SU-DHL-6 (cell line): ENCODE results near the gene CALHM3.

Experiments used
- H2AFZ ChIP-seq: fragments of 200-600 bp; sonication (generic); 2 replicates; pipeline ENCODE4 v1.6.1; 2014; ENCODE audit warnings: low read depth, mild to moderate bottlenecking, moderate library complexity, mixed read lengths, antibody characterized with exemption, low read length; ENCODE audit not compliant: severe bottlenecking
- H3F3A ChIP-seq: fragments of 200-600 bp; shearing (Covaris generic); 2 replicates; pipeline ENCODE4 v1.6.0; 2016; ENCODE audit warnings: antibody characterized with exemption, mild to moderate bottlenecking; ENCODE audit not compliant: insufficient read depth
- H3K27ac ChIP-seq: fragments of 200-600 bp; sonication (generic); 2 replicates; pipeline ENCODE4 v1.5.1; 2016; ENCODE audit warnings: low read depth, mild to moderate bottlenecking, low read length, moderate library complexity, mixed read lengths
- H3K27me3 ChIP-seq: fragments of 200-600 bp; sonication (generic), shearing (Covaris generic); 2 replicates; pipeline ENCODE4 v1.6.0; 2014; ENCODE audit warnings: mild to moderate bottlenecking, low read length
- H3K36me3 ChIP-seq: fragments of 200-600 bp; sonication (generic); 2 replicates; pipeline ENCODE4 v1.6.1; 2014; ENCODE audit warnings: mild to moderate bottlenecking, low read length, mixed read lengths
- H3K4me2 ChIP-seq: fragments of 300-600, 200-600 bp; shearing (Covaris generic), sonication (generic); 2 replicates; pipeline ENCODE4 v1.6.0; 2014; ENCODE audit warnings: low read length, low read depth, mild to moderate bottlenecking; ENCODE audit not compliant: poor library complexity, severe bottlenecking
- H3K4me3 ChIP-seq: fragments of 200-600 bp; sonication (generic); 2 replicates; pipeline ENCODE4 v1.5.1; 2014; ENCODE audit warnings: antibody characterized with exemption, low read length, mild to moderate bottlenecking, mixed read lengths; ENCODE audit not compliant: insufficient read depth, poor library complexity, severe bottlenecking
- H3K79me2 ChIP-seq: fragments of 200-600 bp; sonication (generic); 2 replicates; pipeline ENCODE4 v1.6.1; 2014; ENCODE audit warnings: mild to moderate bottlenecking, low read length, moderate library complexity; ENCODE audit not compliant: insufficient read depth
- H3K9ac ChIP-seq: fragments of 200-600 bp; sonication (generic); 2 replicates; pipeline ENCODE4 v1.7.0; 2014; ENCODE audit warnings: mild to moderate bottlenecking, low read length
- H3K9me2 ChIP-seq: fragments of 200-600 bp; sonication (generic); replicated peaks from 2 replicates; pipeline ENCODE4 v1.6.1; 2014; ENCODE audit warnings: low read length; ENCODE audit not compliant: insufficient read depth
- H3K9me3 ChIP-seq: fragments of 200-600 bp; sonication (generic); 2 replicates; pipeline ENCODE4 v1.6.1; 2014; ENCODE audit warnings: low read length, mixed read lengths; ENCODE audit not compliant: insufficient read depth
- H4K20me1 ChIP-seq: fragments of 200-600 bp; sonication (generic); 2 replicates; pipeline ENCODE4 v1.6.1; 2014; ENCODE audit warnings: low read depth, mild to moderate bottlenecking, antibody characterized with exemption, low read length, moderate library complexity, mixed read lengths
- EZH2phosphoT487 ChIP-seq: fragments of 200-600 bp; sonication (generic), shearing (Covaris generic); conservative IDR thresholded peaks from 2 replicates; pipeline ENCODE4 v1.6.1; 2018; ENCODE audit warnings: mild to moderate bottlenecking, antibody characterized with exemption, low read length, moderate library complexity, mixed read lengths
- TF ChIP-seq, protein P1 (sequence below): fragments of 200-600 bp; sonication (generic); IDR thresholded peaks from one replicate; pipeline ENCODE4 v1.5.1; 2017; ENCODE audit warnings: antibody characterized with exemption, mild to moderate bottlenecking, low read length, moderate library complexity; ENCODE audit not compliant: insufficient read depth, poor library complexity, severe bottlenecking

Gene CALHM3

DNA sequence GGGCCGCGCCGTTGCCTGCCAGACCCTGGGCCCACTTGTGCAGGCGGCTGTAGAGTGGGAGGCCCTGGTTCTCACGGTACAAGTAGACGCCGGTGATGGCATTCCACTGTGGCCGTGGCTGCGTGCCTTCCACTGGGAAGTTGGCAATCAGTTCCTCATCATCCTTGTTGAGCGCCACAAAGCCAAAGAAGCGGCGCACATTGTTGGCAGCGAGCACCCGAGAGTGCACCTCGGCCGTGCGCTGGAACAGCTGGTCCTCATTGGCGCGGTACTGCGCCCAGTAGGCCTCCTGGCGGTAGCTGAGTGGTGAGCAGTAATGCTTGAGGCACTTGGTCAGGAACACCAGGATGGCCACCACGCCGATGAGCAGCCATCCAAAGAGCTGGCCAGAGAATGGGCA is 31.9 kb downstream of the CALHM3 start:
- Histone ChIP-seq H3K79me2 (no peaks in the 10 kb centered on the region), H3K4me3 (no peak overlapping the region), H3K9me3 (no peaks in the 10 kb centered on the region), H3F3A (no peaks in the 10 kb centered on the region), H4K20me1 (no peaks in the 10 kb centered on the region), H3K9ac (no peak overlapping the region), H3K36me3 (peaks cover 4% of the 10 kb centered on the region; the same call in 1 of the 2 replicates), H3K9me2 (no peaks in the 10 kb centered on the region), H3K27ac (no peak overlapping the region), H3K27me3 (no peaks in the 10 kb centered on the region), H3K4me2 (no peak overlapping the region), H2AFZ (no peak overlapping the region)
- no peak for TF ChIP-seq EZH2phosphoT487
- TF ChIP-seq, protein P1, sequence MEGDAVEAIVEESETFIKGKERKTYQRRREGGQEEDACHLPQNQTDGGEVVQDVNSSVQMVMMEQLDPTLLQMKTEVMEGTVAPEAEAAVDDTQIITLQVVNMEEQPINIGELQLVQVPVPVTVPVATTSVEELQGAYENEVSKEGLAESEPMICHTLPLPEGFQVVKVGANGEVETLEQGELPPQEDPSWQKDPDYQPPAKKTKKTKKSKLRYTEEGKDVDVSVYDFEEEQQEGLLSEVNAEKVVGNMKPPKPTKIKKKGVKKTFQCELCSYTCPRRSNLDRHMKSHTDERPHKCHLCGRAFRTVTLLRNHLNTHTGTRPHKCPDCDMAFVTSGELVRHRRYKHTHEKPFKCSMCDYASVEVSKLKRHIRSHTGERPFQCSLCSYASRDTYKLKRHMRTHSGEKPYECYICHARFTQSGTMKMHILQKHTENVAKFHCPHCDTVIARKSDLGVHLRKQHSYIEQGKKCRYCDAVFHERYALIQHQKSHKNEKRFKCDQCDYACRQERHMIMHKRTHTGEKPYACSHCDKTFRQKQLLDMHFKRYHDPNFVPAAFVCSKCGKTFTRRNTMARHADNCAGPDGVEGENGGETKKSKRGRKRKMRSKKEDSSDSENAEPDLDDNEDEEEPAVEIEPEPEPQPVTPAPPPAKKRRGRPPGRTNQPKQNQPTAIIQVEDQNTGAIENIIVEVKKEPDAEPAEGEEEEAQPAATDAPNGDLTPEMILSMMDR, result no peak

DNA sequence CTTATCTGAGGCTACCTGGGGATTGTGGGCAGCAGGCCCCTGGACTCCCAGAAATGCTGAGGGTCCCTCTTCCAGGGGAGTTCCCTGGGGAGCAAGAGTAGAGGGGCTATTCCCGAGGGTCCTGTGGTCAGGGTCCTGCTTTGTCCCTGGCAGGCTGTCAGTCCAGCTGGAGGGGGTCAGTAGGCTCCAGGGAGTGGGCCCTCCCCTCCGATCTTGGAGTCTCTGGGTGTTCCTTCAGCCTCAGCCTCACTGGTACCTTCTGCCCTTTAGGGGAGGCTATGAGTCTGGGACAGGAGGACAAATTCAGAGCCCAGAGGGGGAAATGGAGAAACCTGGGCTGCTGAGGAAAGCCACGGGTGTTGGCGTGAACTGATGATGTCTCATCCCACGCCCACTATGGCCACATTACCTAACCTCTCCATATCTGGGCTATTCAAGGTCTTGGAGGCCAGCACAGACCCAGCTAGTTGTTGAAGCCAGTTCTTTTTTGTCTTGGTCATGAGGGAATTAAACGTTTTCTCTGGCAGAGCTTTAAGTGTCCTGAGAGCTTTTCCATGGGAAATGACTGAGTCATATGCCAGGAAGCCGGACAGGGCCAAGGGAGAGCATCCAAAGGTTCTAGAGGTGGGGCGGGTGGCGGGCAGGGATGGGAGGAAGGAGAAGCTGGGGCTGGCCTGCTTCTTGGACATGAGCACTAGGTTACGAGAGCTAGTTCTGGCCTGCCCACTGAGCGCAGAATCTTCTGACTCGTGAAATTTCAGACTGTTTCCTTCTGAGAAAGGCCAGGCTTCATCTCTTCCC is 33.1 kb downstream of the CALHM3 start:
- no peak overlapping the region for H3K4me3 ChIP-seq
- no peak overlapping the region for H3K4me2 ChIP-seq
- H3K36me3 ChIP-seq, result peaks cover 4% of the 10 kb centered on the region; the same call in 1 of the 2 replicates
- TF ChIP-seq, protein P1, result no peak
- TF ChIP-seq EZH2phosphoT487, result no peak
- no peaks in the 10 kb centered on the region for H3K79me2 ChIP-seq
- no peaks in the 10 kb centered on the region for H3F3A ChIP-seq
- H3K27ac ChIP-seq, result no peak overlapping the region
- H4K20me1 ChIP-seq, result no peaks in the 10 kb centered on the region
- no peaks in the 10 kb centered on the region for H3K9me3 ChIP-seq
- no peak overlapping the region for H2AFZ ChIP-seq
- no peaks in the 10 kb centered on the region for H3K9me2 ChIP-seq
- H3K27me3 ChIP-seq, result no peaks in the 10 kb centered on the region
- H3K9ac ChIP-seq, result no peak overlapping the region

DNA sequence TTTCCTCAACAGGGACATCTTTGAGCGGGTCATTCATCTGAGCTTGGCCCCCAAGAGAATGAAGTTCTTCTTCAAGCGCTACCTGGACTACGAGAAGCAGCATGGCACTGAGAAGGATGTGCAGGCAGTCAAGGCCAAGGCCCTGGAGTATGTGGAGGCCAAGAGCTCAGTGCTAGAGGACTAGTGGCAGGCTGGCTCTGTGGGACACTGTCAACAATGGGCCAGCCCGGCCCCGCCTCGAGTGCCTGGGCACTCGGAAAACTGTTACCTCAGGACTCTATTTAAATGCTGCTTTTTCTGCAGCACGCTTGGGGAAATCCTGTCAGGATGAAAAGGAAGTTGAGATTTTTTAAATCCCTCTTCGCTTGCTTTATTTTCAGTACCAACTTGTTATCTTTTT is 33.7 kb downstream of the CALHM3 start:
- no peak overlapping the region for H3K27ac ChIP-seq

More for the DNA sequence above, 33.7 kb downstream of the CALHM3 start:
- Histone ChIP-seq H2AFZ (no peak overlapping the region), H3K36me3 (peaks cover 4% of the 10 kb centered on the region; the same call in 1 of the 2 replicates), H3F3A (no peaks in the 10 kb centered on the region), H3K9me2 (no peaks in the 10 kb centered on the region), H3K79me2 (no peaks in the 10 kb centered on the region), H3K27me3 (no peaks in the 10 kb centered on the region), H3K4me3 (no peak overlapping the region), H3K9ac (no peak overlapping the region), H3K9me3 (no peaks in the 10 kb centered on the region), H4K20me1 (no peaks in the 10 kb centered on the region), H3K4me2 (no peak overlapping the region)
- no peak for TF ChIP-seq EZH2phosphoT487
- TF ChIP-seq, protein P1, result no peak
